SJSA1 (cell line): ENCODE measurements around the gene C11orf21. TPM values are rescaled to one million over a fixed set of nuclear protein-coding genes. Genes with fewer than 3 reads are reported as not detected.
A peak's percentile ranks its signal among the peaks of the same experiment; 100 is the strongest.

Source experiments
- DNase-seq, 2 experiments: peaks; one replicate each; pipeline ENCODE4 v3.0.0-alpha.2; 2015 to 2020; ENCODE audit warnings: low spot score in 2 of 2, low read depth in 1 of 2
- H3K27ac ChIP-seq: fragments of 250-450 bp; sonication (Bioruptor Pico); 2 replicates; pipeline ENCODE4 v1.5.1; 2020; ENCODE audit warnings: mild to moderate bottlenecking, moderate library complexity
- H3K27me3 ChIP-seq: fragments of 250-450 bp; sonication (Bioruptor Pico); replicated peaks from 2 replicates; pipeline ENCODE4 v1.5.1; 2020; ENCODE audit warnings: mild to moderate bottlenecking, moderate library complexity
- H3K36me3 ChIP-seq: fragments of 250-450 bp; sonication (Bioruptor Pico); 2 replicates; pipeline ENCODE4 v1.5.1; 2020; ENCODE audit warnings: mild to moderate bottlenecking
- H3K4me1 ChIP-seq: fragments of 250-450 bp; sonication (Bioruptor Pico); replicated peaks from 2 replicates; pipeline ENCODE4 v1.6.1; 2021; ENCODE audit warnings: mild to moderate bottlenecking
- H3K4me3 ChIP-seq: fragments of 250-450 bp; sonication (Bioruptor Pico); 2 replicates; pipeline ENCODE4 v1.5.1; 2020; ENCODE audit warnings: mild to moderate bottlenecking
- H3K9me3 ChIP-seq: fragments of 250-450 bp; sonication (Bioruptor Pico); replicated peaks from 2 replicates; pipeline ENCODE4 v1.5.1; 2020; ENCODE audit warnings: mild to moderate bottlenecking
- total RNA-seq: library from RNA; depleted of rRNA; stranded (reverse); fragments of >200 nt; shearing (Covaris generic); gene quantifications from 2 replicates; pipeline ENCODE4 v1.2.3, GENCODE V29; 2014

C11orf21 gene
- total RNA-seq, 1 experiment from 2014 or later: 0.11 TPM

- H3K27me3 ChIP-seq: no peaks in the 10 kb centered on the region
- H3K9me3 ChIP-seq: no peaks in the 10 kb centered on the region
- H3K27ac ChIP-seq: no peak overlapping the region
- H3K4me3 ChIP-seq: no peak overlapping the region
- no peaks in the 10 kb centered on the region for H3K36me3 ChIP-seq
- peak in 1 of 2 experiments; percentile 54 for DNase-seq
- H3K4me1 ChIP-seq: peaks cover 44% of the 10 kb centered on the region
Measured at GRCh38 chr11:2316169-2316962, 14.6 kb upstream of the C11orf21 start.

GRCh38 chr11:2315395-2316168 is 13.9 kb upstream of the C11orf21 start:
- H3K9me3 ChIP-seq: no peaks in the 10 kb centered on the region
- peaks cover 51% of the 10 kb centered on the region for H3K4me1 ChIP-seq
- no peak for DNase-seq
- no peak overlapping the region for H3K4me3 ChIP-seq
- no peaks in the 10 kb centered on the region for H3K36me3 ChIP-seq
- H3K27ac ChIP-seq: no peak overlapping the region; the same call in 1 of the 2 replicates
- no peaks in the 10 kb centered on the region for H3K27me3 ChIP-seq

GRCh38 chr11:2314525-2315394 is 13.0 kb upstream of the C11orf21 start:
- Histone ChIP-seq H3K4me1 (peaks cover 59% of the 10 kb centered on the region), H3K27ac (peak overlapping the region; percentile 72), H3K9me3 (no peaks in the 10 kb centered on the region), H3K27me3 (no peaks in the 10 kb centered on the region), H3K4me3 (no peak overlapping the region), H3K36me3 (no peaks in the 10 kb centered on the region)
- DNase-seq: peak; percentile 87 to 97

- H3K36me3 ChIP-seq: no peaks in the 10 kb centered on the region
Measured at GRCh38 chr11:2314136-2314524, 12.4 kb upstream of the C11orf21 start.

GRCh38 chr11:2313051-2313951 is 11.6 kb upstream of the C11orf21 start:
- H3K9me3 ChIP-seq: no peaks in the 10 kb centered on the region
- no peak for DNase-seq
- peaks cover 62% of the 10 kb centered on the region for H3K4me1 ChIP-seq
- H3K4me3 ChIP-seq: no peak overlapping the region
- no peaks in the 10 kb centered on the region for H3K36me3 ChIP-seq
- H3K27ac ChIP-seq: peak overlapping the region; percentile 28; the same call in 1 of the 2 replicates
- H3K27me3 ChIP-seq: no peaks in the 10 kb centered on the region

More at GRCh38 chr11:2314136-2314524, 12.4 kb upstream of the C11orf21 start:
- Histone ChIP-seq H3K9me3 (no peaks in the 10 kb centered on the region), H3K27ac (peak overlapping the region; percentile 72), H3K4me3 (no peak overlapping the region), H3K27me3 (no peaks in the 10 kb centered on the region), H3K4me1 (peaks cover 61% of the 10 kb centered on the region)
- no peak for DNase-seq

- Histone ChIP-seq H3K4me3 (no peak overlapping the region), H3K27me3 (no peaks in the 10 kb centered on the region), H3K36me3 (no peaks in the 10 kb centered on the region), H3K9me3 (no peaks in the 10 kb centered on the region), H3K27ac (peak overlapping the region; percentile 28), H3K4me1 (peaks cover 68% of the 10 kb centered on the region)
- DNase-seq: peak; percentile 86 to 94
Measured at GRCh38 chr11:2312232-2313042, 10.7 kb upstream of the C11orf21 start.

- Histone ChIP-seq H3K4me1 (peaks cover 76% of the 10 kb centered on the region), H3K4me3 (no peak overlapping the region), H3K36me3 (no peaks in the 10 kb centered on the region), H3K9me3 (no peaks in the 10 kb centered on the region), H3K27me3 (no peaks in the 10 kb centered on the region), H3K27ac (peak overlapping the region; percentile 12)
- no peak for DNase-seq
Measured at GRCh38 chr11:2311353-2312133, 9.8 kb upstream of the C11orf21 start.

GRCh38 chr11:2310786-2311352 is 9.2 kb upstream of the C11orf21 start:
- H3K27ac ChIP-seq: no peak overlapping the region
- no peak for DNase-seq
- no peaks in the 10 kb centered on the region for H3K27me3 ChIP-seq
- H3K9me3 ChIP-seq: no peaks in the 10 kb centered on the region
- peaks cover 82% of the 10 kb centered on the region for H3K4me1 ChIP-seq
- H3K4me3 ChIP-seq: no peak overlapping the region
- H3K36me3 ChIP-seq: no peaks in the 10 kb centered on the region

GRCh38 chr11:2310073-2310785 is 8.5 kb upstream of the C11orf21 start:
- DNase-seq: no peak
- Histone ChIP-seq H3K27me3 (no peaks in the 10 kb centered on the region), H3K9me3 (no peaks in the 10 kb centered on the region), H3K36me3 (no peaks in the 10 kb centered on the region), H3K4me3 (no peak overlapping the region), H3K27ac (no peak overlapping the region), H3K4me1 (peaks cover 82% of the 10 kb centered on the region)

- H3K27me3 ChIP-seq: no peaks in the 10 kb centered on the region
- no peak overlapping the region for H3K4me3 ChIP-seq
- no peaks in the 10 kb centered on the region for H3K9me3 ChIP-seq
- peaks cover 83% of the 10 kb centered on the region for H3K4me1 ChIP-seq
- no peaks in the 10 kb centered on the region for H3K36me3 ChIP-seq
- DNase-seq: no peak
- H3K27ac ChIP-seq: no peak overlapping the region
Measured at GRCh38 chr11:2309251-2310072, 7.7 kb upstream of the C11orf21 start.
